HG03108 (cell line): ENCODE results near the gene NR1H3.
"Not testable (repeated sequence)": the region's sequence is repeated elsewhere in the genome, so short reads cannot be mapped to it uniquely, and the experiment has no call there.

Source experiments
- ATAC-seq: cut with Tn5 transposase; IDR thresholded peaks from one replicate; pipeline ENCODE4 v1.9.1; 2021; ENCODE audit warnings: moderate library complexity; ENCODE audit not compliant: unreplicated experiment

Gene NR1H3

DNA sequence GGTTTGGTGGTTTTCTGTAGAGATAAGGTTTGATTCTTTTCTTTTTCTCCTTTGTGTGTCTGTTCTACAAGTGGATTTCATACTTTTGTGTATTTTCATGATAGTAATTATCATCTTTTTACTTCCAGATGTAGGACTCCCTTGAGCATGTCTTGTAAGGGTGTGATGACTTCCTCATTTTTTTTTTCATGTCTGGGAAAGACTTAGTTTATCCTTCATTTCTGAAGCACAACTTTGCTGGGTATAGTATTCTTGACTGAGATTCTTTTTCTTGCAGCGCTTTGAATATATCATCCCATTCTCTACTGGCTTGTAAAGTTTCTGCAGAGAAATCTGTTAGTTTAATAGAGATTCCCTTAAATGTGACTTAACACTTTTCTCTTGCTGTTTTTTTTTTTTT, 45.1 kb downstream of the NR1H3 start:
- no peak for ATAC-seq

DNA sequence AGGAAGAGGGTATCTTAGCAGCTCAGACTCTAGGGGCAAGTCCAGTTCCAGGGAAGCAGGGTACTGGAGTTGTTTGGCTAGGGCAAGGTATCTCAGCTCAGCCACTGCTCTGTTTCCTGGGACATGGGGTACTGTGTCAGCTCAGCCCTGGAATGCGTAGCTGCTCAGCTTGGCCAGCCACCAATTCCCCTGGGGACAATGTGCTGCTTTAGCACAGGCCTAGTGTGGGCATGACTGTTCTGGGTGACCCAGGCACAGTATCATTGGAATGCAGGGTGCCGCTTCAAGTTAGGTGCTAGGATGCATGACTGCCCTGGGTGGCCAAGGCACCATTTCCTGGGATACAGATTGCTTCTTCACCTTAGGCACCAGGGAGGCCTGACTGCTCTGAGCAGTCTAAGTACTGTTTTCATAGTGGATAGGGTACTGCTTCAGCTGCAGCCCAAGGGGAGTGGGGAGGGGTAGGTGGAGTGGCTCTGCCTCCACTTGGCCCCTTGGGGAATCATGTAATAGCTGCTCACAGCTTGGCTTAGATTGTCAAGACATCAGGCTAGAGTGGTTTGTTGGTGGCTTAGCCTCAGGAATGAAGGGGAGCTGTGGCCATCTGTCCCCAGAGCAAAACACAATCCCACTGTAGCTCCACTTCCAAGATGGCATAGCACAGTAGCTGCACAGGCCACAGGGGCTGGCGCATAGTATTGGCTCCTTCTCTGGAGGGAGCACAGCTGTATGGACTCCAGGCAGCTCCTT, 48.1 kb downstream of the NR1H3 start:
- ATAC-seq: no peak

DNA sequence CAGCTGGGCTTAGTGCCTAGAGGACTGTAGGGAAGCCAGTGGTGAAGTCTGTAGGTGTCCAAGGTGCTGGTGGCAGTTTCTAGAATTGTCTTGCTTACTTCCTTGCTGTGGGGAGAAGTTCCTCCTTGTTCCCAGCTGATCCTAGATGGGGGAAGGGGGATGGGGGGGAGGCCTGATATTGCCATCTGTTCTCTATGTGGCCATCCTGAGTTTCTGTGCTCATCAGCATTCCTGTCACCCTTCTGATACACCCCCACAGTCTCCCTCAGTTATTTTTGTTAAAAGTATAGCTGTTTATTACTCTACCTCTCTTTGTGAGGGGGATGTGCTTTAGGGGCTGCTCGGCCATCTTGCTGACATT, 48.7 kb downstream of the NR1H3 start:
- no peak for ATAC-seq

DNA sequence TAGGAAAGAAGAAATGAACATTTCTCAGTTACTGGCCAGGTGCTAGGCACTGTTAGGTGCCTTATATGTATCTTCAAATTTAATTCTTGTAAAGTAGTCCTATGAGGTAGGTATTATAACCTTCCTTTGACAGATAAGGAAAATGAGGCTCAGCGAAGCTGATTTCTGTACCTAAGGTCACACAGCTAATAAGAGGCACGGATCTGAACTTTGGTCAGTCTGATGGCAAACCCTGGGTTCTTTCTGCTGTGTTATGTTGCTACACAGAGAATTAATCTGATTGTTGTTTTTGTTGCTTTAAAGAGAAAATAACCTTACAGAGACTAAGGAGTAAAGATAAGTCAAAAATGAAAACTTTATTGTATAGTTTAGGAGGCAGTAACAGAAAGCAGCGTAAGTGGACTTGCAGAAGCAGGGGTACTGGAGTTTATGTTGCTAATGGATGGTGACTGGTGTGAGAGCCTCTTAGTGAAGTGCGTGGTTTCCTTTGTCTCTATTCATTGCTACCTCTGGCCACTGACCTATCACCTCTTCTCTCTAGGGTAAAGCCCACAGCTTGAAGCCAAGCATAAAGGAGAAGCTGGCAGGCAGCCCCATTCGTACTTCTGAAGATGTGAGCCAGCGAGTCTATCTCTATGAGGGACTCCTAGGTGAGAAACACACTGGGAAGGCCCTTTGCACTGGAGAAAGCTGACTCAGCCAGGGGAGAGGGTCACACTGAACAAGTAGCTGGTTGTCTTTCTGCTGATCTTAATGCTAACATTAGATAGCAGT, 50.4 kb downstream of the NR1H3 start:
- ATAC-seq: no peak

DNA sequence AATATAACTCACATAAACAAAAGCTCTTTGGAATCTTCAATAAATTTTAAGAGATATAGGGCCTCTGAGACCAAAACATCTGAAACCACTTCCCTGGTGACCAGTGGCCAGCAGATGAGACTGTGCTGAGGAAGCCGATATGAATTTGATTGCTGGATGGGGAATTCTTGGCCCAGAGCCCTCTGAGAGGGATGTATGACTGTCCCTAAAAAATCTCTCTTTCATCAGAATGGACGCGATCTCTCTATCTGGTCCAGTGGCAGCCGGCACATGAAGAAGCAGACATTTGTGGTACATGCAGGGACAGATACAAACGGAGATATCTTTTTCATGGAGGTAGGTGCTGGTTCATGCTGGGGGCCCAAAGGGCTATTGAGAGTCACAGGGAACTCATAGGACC, 57.2 kb downstream of the NR1H3 start:
- no peak for ATAC-seq

DNA sequence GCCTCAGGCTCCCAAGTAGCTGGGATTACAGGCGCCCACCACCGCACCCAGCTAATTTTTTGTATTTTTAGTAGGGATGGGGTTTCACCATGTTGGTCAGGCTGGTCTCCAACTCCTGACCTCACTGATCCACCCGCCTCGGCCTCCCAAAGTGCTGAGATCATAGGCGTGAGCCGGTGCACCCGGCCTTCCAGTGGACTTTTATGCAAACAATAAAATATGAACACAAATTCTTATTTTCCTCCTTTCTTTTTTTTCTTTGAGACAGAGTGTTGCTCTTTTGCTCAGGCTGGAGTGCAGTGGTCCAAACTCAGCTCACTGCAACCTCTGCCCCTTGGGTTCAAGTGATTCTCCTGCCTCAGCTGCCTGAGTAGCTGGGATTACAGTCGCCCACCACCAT, 58.7 kb downstream of the NR1H3 start:
- ATAC-seq: not testable (repeated sequence)

DNA sequence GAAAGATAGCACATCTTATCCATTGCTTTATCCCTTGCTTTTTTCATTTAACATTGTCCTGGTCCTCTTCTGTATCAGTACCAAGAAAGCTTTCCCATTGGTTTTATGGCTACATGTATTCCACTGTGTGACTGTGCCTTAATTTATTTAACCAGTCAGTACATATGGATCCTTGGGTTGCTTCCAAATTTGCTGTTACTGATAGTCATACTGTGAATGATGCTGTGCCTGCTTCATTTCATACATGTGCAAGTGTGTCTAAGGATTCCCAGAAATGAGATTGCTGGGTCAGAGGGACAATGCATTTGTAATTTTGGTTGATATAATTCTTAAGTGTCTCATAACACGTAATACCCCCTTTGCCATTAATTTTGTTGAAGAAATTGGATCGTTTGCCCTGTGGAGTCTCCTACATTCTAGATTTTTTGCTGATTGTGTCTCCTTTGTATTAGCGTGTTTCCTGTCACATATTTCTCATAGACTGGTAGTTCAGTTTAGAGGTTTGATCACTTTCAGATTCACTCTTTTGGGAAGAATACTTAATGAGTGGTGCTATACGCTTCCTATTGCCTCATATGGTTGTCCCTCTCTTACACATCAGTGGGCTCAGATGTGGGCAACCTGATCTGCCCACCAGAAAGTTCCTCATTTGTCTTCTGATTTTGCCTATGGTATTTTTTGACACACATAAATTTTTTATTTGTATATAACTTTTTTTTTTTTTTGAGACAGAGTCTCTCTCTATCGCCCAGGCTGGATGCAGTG, 59.5 kb downstream of the NR1H3 start:
- ATAC-seq: no peak

DNA sequence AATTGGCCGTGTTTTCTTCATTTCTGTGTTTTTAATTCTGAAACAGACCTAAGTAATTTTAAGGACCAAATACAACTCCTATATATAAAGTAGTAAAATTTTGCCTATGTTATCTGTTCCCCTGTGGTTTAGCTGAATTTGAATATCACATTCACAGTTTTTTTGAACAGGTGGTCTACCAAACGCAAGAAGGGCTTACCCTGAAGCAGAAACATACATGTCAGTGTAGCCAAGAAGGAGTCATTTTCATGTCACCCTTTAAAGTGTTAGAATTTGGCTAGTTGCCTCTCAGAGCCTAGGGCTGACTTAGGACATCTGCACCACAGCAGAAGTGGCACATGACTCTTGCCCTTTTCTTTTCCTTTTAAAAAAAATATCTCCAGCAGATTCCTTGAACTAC, 60.4 kb downstream of the NR1H3 start:
- no peak for ATAC-seq
